WTC11 (cell line): Measurements from ENCODE around the gene HMCN1. TPM values are rescaled to one million over a fixed set of nuclear protein-coding genes. Genes with fewer than 3 reads are reported as not detected.

Experiments used
- ATAC-seq: fragments of 200-7000 bp; cut with Tn5 transposase; 2 replicates; pipeline ENCODE4 v1.10.0; 2021; ENCODE audit warnings: mild to moderate bottlenecking, moderate library complexity
- CTCF ChIA-PET: fragments of 300-600 bp; sonication (Branson Sonifier 250); formaldehyde crosslinking; loops from one replicate; lab custom pipeline; 2021; ENCODE audit warnings: antibody characterized with exemption; lab: Charles Lee
- POLR2A ChIA-PET: fragments of 350-600 bp; sonication (Branson Sonifier 250); formaldehyde crosslinking; loops from one replicate; lab custom pipeline; 2021; ENCODE audit warnings: antibody characterized with exemption; lab: Charles Lee
- DNase-seq: peaks from one replicate; pipeline ENCODE4 v3.0.0; 2021; ENCODE audit warnings: low spot score
- H3K27ac Mint-ChIP-seq: 2 replicates; pipeline ENCODE4 v1.8.0; 2021; ENCODE audit warnings: mixed read lengths
- H3K27me3 Mint-ChIP-seq: 2 replicates; pipeline ENCODE4 v1.8.0; 2021; ENCODE audit warnings: low read depth, mild to moderate bottlenecking, moderate library complexity, mixed read lengths
- H3K36me3 Mint-ChIP-seq: 2 replicates; pipeline ENCODE4 v1.8.0; 2021; ENCODE audit warnings: mixed read lengths
- H3K4me1 Mint-ChIP-seq: 2 replicates; pipeline ENCODE4 v1.8.0; 2022; ENCODE audit warnings: mixed read lengths
- H3K4me3 Mint-ChIP-seq: 2 replicates; pipeline ENCODE4 v1.8.0; 2021; ENCODE audit warnings: mild to moderate bottlenecking, moderate library complexity, mixed read lengths
- H3K9me3 Mint-ChIP-seq: 2 replicates; pipeline ENCODE4 v1.8.0; 2021; ENCODE audit warnings: mixed read lengths
- ATF1 ChIP-seq: sonication (generic); formaldehyde crosslinking; IDR thresholded peaks from 2 replicates; pipeline ENCODE4 v1.8.1; 2023; ENCODE audit warnings: mild to moderate bottlenecking, moderate library complexity, missing genetic modification reagents
- ATF3 ChIP-seq: sonication (generic); formaldehyde crosslinking; conservative IDR thresholded peaks from 2 replicates; pipeline ENCODE4 v1.8.1; 2022; ENCODE audit warnings: mild to moderate bottlenecking, missing genetic modification reagents
- CBFB ChIP-seq: sonication (generic); formaldehyde crosslinking; IDR thresholded peaks from 2 replicates; pipeline ENCODE4 v1.8.1; 2022; ENCODE audit warnings: mild to moderate bottlenecking, low read depth, missing genetic modification reagents
- CTCF ChIP-seq: fragments of 200-600 bp; IDR thresholded peaks from 2 replicates; pipeline ENCODE4 v1.8.0; 2022; ENCODE audit warnings: antibody characterized with exemption
- GRHL2 ChIP-seq: fragments of 250-450 bp; sonication (Bioruptor Pico); IDR thresholded peaks from 2 replicates; pipeline ENCODE4 v1.8.0; 2022; ENCODE audit warnings: mild to moderate bottlenecking, moderate library complexity; ENCODE audit not compliant: insufficient replicate concordance, severe bottlenecking
- NFATC4 ChIP-seq: fragments of 250-450 bp; sonication (Bioruptor Pico); IDR thresholded peaks from 2 replicates; pipeline ENCODE4 v1.9.0; 2021; ENCODE audit warnings: mild to moderate bottlenecking
- SMAD3 ChIP-seq: sonication (generic); formaldehyde crosslinking; IDR thresholded peaks from 2 replicates; pipeline ENCODE4 v1.8.0; 2022; ENCODE audit warnings: missing genetic modification reagents, mild to moderate bottlenecking, borderline replicate concordance
- SOX15 ChIP-seq: fragments of 250-450 bp; sonication (Bioruptor Pico); IDR thresholded peaks from 2 replicates; pipeline ENCODE4 v1.9.0; 2021; ENCODE audit warnings: mild to moderate bottlenecking
- TEAD1 ChIP-seq: sonication (generic); formaldehyde crosslinking; IDR thresholded peaks from 2 replicates; pipeline ENCODE4 v1.8.0; 2022; ENCODE audit warnings: mild to moderate bottlenecking, missing genetic modification reagents
- TEAD4 ChIP-seq: sonication (generic); formaldehyde crosslinking; IDR thresholded peaks from 2 replicates; pipeline ENCODE4 v1.8.0; 2022; ENCODE audit warnings: mild to moderate bottlenecking, missing genetic modification reagents
- ZBTB43 ChIP-seq: sonication (generic); formaldehyde crosslinking; IDR thresholded peaks from 2 replicates; pipeline ENCODE4 v1.8.1; 2023; ENCODE audit warnings: mild to moderate bottlenecking, missing genetic modification reagents
- ZNF138 ChIP-seq: sonication (generic); formaldehyde crosslinking; conservative IDR thresholded peaks from 2 replicates; pipeline ENCODE4 v1.8.1; 2022; ENCODE audit warnings: mild to moderate bottlenecking, moderate library complexity, missing genetic modification reagents
- total RNA-seq: library from RNA; stranded (reverse); gene quantifications from 3 replicates; pipeline ENCODE4 v1.2.3, GENCODE V29; 2021
- TF ChIP-seq, protein P1 (sequence below): fragments of 250-450 bp; sonication (Bioruptor Pico); IDR thresholded peaks from 2 replicates; pipeline ENCODE4 v1.9.0; 2021; ENCODE audit warnings: mild to moderate bottlenecking, borderline replicate concordance
- TF ChIP-seq, protein P2 (sequence below): sonication (generic); formaldehyde crosslinking; IDR thresholded peaks from 2 replicates; pipeline ENCODE4 v1.8.1; 2022; ENCODE audit warnings: low read depth, mild to moderate bottlenecking, moderate library complexity, missing genetic modification reagents, borderline replicate concordance

The HMCN1 gene
- total RNA-seq, 1 experiment from 2014 or later, result 5.6 TPM

GRCh38 chr1:185720633-185721272, 13.4 kb upstream of the HMCN1 start:
- Mint-ChIP-seq H3K27ac (no peak overlapping the region), H3K4me1 (no peaks in the 10 kb centered on the region), H3K4me3 (no peak overlapping the region), H3K36me3 (no peaks in the 10 kb centered on the region), H3K27me3 (no peaks in the 10 kb centered on the region), H3K9me3 (no peaks in the 10 kb centered on the region)
- no peak for DNase-seq
- POLR2A ChIA-PET, result interaction anchor here (0.6 kb wide), 1 partner anchor 13 kb away, joined by 5 read pairs; the partner anchor contains the start of gene HMCN1
- TF ChIP-seq CTCF (0 out of 2 replicates have a peak, but pooled peaks have one; percentile 31), ATF1 (CRISPR knock-in tag) (no peak)
- no peak for ATAC-seq
- CTCF ChIA-PET, result interaction anchor here (0.5 to 4.0 kb wide), 39 partner anchors 9 to 654 kb away, joined by 3 to 66 read pairs (median 4); partner anchors contain the start of genes HMCN1, ODR4 and TPR

DNA sequence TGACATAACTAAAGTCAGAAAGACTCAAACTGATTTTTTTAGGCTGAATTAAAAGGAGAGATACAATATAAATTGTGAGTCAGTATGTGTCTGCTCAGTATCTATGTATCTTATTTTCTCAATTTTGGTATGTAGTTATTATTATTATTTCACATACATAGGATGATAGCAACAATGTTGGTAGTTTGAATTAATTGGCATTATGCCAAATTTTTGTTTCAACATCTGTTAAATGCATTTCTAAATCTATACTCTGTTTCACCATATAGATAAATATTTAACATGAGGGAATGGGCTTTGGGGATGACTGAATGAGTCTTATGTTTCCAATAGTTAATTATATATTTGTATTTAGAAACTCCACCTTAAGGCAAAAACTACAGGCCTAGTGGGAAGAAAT, 12.6 kb upstream of the HMCN1 start:
- DNase-seq, result no peak
- no peak for ATAC-seq
- H3K36me3 Mint-ChIP-seq, result no peaks in the 10 kb centered on the region
- no peaks in the 10 kb centered on the region for H3K9me3 Mint-ChIP-seq
- H3K4me3 Mint-ChIP-seq, result no peak overlapping the region
- no peaks in the 10 kb centered on the region for H3K4me1 Mint-ChIP-seq
- H3K27me3 Mint-ChIP-seq, result no peaks in the 10 kb centered on the region
- TF ChIP-seq TEAD1 (no peak), ATF3 (CRISPR knock-in tag) (no peak)
- CTCF ChIA-PET, result interaction anchor here (0.7 to 4.0 kb wide), 10 partner anchors 12 to 583 kb away, joined by 3 to 66 read pairs (median 8); partner anchors contain the start of gene HMCN1
- H3K27ac Mint-ChIP-seq, result no peak overlapping the region
- POLR2A ChIA-PET, result no interaction called here

DNA sequence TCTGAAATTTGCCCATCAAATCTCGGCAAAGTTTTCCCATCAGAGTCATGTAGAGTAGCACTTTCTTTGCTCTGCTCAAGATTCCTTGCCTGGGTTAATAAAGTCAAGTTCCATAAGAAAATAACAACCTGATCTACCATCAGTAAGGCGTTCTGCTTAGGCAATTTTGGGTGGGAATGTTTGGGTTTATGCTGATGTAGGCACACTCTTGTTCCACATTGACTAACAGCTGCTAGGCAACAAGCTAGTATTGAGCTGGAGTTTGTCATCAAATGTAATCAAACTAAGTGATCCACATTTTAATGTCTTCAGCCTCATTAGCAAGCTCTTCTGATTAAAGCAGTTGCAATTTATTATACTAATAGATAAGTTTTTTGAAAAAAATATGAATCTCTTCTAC, 12.1 kb upstream of the HMCN1 start:
- Mint-ChIP-seq H3K4me3 (no peak overlapping the region), H3K4me1 (no peaks in the 10 kb centered on the region), H3K27me3 (no peaks in the 10 kb centered on the region), H3K36me3 (no peaks in the 10 kb centered on the region), H3K9me3 (no peaks in the 10 kb centered on the region), H3K27ac (no peak overlapping the region)
- no peak for ATAC-seq
- DNase-seq, result no peak
- TF ChIP-seq TEAD4 (CRISPR knock-in tag) (no peak), CTCF (no peak), NFATC4 (CRISPR knock-in tag) (no peak)
- POLR2A ChIA-PET, result no interaction called here
- CTCF ChIA-PET, result interaction anchor here (0.7 to 3.5 kb wide), 4 partner anchors 11 to 336 kb away, joined by 3 to 66 read pairs (median 7); partner anchors contain the start of gene HMCN1

DNA sequence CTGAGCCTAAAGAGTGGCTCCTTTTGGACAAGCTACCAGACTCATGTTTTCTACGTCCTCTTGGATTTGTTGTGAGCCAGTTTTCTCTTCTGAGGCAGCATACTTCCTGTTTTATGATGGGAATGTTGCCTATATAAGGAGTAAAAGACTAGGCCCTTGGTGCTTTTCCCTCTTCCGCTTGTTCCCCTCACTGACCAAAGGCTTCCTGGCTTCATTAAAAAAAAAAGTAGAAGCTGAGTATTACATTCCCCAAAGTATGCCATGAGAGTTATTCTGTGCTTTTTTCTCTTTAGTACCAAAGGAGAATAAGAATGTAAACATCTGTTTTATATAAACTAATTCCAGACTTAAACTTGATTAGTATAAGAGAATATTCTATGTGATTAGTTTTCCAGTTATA, 6.5 kb upstream of the HMCN1 start:
- Mint-ChIP-seq H3K27me3 (peaks cover 4% of the 10 kb centered on the region; the same call in 1 of the 2 replicates), H3K4me1 (peaks cover under 1% of the 10 kb centered on the region; the same call in 1 of the 2 replicates), H3K9me3 (no peaks in the 10 kb centered on the region), H3K27ac (no peak overlapping the region), H3K36me3 (no peaks in the 10 kb centered on the region), H3K4me3 (no peak overlapping the region)
- POLR2A ChIA-PET, result no interaction called here
- DNase-seq, result no peak
- no peak for ATAC-seq
- CTCF ChIA-PET, result no interaction called here
- TF ChIP-seq, protein P1, sequence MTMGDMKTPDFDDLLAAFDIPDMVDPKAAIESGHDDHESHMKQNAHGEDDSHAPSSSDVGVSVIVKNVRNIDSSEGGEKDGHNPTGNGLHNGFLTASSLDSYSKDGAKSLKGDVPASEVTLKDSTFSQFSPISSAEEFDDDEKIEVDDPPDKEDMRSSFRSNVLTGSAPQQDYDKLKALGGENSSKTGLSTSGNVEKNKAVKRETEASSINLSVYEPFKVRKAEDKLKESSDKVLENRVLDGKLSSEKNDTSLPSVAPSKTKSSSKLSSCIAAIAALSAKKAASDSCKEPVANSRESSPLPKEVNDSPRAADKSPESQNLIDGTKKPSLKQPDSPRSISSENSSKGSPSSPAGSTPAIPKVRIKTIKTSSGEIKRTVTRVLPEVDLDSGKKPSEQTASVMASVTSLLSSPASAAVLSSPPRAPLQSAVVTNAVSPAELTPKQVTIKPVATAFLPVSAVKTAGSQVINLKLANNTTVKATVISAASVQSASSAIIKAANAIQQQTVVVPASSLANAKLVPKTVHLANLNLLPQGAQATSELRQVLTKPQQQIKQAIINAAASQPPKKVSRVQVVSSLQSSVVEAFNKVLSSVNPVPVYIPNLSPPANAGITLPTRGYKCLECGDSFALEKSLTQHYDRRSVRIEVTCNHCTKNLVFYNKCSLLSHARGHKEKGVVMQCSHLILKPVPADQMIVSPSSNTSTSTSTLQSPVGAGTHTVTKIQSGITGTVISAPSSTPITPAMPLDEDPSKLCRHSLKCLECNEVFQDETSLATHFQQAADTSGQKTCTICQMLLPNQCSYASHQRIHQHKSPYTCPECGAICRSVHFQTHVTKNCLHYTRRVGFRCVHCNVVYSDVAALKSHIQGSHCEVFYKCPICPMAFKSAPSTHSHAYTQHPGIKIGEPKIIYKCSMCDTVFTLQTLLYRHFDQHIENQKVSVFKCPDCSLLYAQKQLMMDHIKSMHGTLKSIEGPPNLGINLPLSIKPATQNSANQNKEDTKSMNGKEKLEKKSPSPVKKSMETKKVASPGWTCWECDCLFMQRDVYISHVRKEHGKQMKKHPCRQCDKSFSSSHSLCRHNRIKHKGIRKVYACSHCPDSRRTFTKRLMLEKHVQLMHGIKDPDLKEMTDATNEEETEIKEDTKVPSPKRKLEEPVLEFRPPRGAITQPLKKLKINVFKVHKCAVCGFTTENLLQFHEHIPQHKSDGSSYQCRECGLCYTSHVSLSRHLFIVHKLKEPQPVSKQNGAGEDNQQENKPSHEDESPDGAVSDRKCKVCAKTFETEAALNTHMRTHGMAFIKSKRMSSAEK (CRISPR knock-in tag), result no peak
- TF ChIP-seq ZBTB43 (no peak), CBFB (CRISPR knock-in tag) (no peak), SMAD3 (CRISPR knock-in tag) (no peak), SOX15 (CRISPR knock-in tag) (no peak), ZNF138 (CRISPR knock-in tag) (no peak), GRHL2 (no peak)
- TF ChIP-seq, protein P2, sequence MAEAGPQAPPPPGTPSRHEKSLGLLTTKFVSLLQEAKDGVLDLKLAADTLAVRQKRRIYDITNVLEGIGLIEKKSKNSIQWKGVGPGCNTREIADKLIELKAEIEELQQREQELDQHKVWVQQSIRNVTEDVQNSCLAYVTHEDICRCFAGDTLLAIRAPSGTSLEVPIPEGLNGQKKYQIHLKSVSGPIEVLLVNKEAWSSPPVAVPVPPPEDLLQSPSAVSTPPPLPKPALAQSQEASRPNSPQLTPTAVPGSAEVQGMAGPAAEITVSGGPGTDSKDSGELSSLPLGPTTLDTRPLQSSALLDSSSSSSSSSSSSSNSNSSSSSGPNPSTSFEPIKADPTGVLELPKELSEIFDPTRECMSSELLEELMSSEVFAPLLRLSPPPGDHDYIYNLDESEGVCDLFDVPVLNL (CRISPR knock-in tag), result no peak
